Esophagus squamous epithelium (tissue), 5 donors: Measurements from ENCODE around the gene MBP. TPM values are rescaled to one million over a fixed set of nuclear protein-coding genes. Genes with fewer than 3 reads are reported as not detected.

ENCODE experiments used
- DNase-seq: peaks from one replicate; lab custom pipeline; 2025; lab: John Stamatoyannopoulos, UW
- H3K27ac ChIP-seq, 4 donors: fragments of 200-600 bp; sonication (generic); one replicate each; pipeline ENCODE4 v1.5.1; 2016 to 2019; ENCODE audit warnings: mild to moderate bottlenecking in 1 of 4
- H3K27me3 ChIP-seq, 4 donors: fragments of 200-600 bp; sonication (generic); 1 replicate in 3 of 4; 2 replicates in 1 of 4; pipeline versions ENCODE4 v1.5.1 to v1.6.0; 2017 to 2021; ENCODE audit warnings: antibody characterized with exemption in 1 of 4
- H3K36me3 ChIP-seq, 3 donors: fragments of 200-600 bp; sonication (generic); one replicate each; pipeline ENCODE4 v1.5.1; 2016 to 2019
- H3K4me1 ChIP-seq, 3 donors: fragments of 200-600 bp; sonication (generic); one replicate each; pipeline ENCODE4 v1.5.1; 2017 to 2019
- H3K4me3 ChIP-seq, 4 donors: fragments of 200-600 bp; sonication (generic); 1 replicate in 3 of 4; 2 replicates in 1 of 4; pipeline ENCODE4 v1.5.1; 2016 to 2019; ENCODE audit warnings: mild to moderate bottlenecking in 2 of 4, moderate library complexity in 1 of 4
- H3K9me3 ChIP-seq, 3 donors: fragments of 200-600 bp; sonication (generic); one replicate each; pipeline ENCODE4 v1.5.1; 2016 to 2019
- POLR2A ChIP-seq, 4 donors: fragments of 450-650 bp; IDR thresholded peaks; one replicate each; pipeline ENCODE4 v1.6.1; 2017; ENCODE audit warnings: antibody characterized with exemption in 4 of 4, mild to moderate bottlenecking in 4 of 4, moderate library complexity in 3 of 4
- WGBS, 2 donors: methylation state at CpG; one replicate each; pipeline ENCODE4 v1.1.5; 2018; 5-methylcytosine and 5-hydroxymethylcytosine counted together
- intact Hi-C: fragments of 100-400 bp; cut with DNase I; formaldehyde crosslinking; loops from one replicate; pipeline ENCODE4 v1.15.0; 2022
- total RNA-seq, 4 donors: library from RNA; depleted of rRNA; stranded (reverse); fragments of >200 nt; gene quantifications; one replicate each; pipeline ENCODE4 v1.1.0, GENCODE V29; 2016
- TF ChIP-seq, protein P1 (sequence below), 6 experiments: fragments of 450-650 bp in 4 of 6; fragments of 200-600 bp in 2 of 6; sonication (generic) in 2 of 6; IDR thresholded peaks; one replicate each; pipeline ENCODE4 v1.5.1; 2016 to 2019; ENCODE audit warnings: antibody characterized with exemption in 6 of 6, mild to moderate bottlenecking in 4 of 6, moderate library complexity in 4 of 6
- donor health status: DM: yes; HTN: yes; CAD: no.

The MBP gene
- total RNA-seq, 4 donors from 2014 or later = 21.9 to 38.9 (median 25.2) TPM

GRCh38 chr18:77030201-77030600 is 102.4 kb downstream of the MBP start:
- TF ChIP-seq POLR2A (IDR thresholded peaks at IDR 0.05) = no peak
- TF ChIP-seq, protein P1, sequence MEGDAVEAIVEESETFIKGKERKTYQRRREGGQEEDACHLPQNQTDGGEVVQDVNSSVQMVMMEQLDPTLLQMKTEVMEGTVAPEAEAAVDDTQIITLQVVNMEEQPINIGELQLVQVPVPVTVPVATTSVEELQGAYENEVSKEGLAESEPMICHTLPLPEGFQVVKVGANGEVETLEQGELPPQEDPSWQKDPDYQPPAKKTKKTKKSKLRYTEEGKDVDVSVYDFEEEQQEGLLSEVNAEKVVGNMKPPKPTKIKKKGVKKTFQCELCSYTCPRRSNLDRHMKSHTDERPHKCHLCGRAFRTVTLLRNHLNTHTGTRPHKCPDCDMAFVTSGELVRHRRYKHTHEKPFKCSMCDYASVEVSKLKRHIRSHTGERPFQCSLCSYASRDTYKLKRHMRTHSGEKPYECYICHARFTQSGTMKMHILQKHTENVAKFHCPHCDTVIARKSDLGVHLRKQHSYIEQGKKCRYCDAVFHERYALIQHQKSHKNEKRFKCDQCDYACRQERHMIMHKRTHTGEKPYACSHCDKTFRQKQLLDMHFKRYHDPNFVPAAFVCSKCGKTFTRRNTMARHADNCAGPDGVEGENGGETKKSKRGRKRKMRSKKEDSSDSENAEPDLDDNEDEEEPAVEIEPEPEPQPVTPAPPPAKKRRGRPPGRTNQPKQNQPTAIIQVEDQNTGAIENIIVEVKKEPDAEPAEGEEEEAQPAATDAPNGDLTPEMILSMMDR (IDR thresholded peaks at IDR 0.05) = no peak
- intact Hi-C loops = no loop called here
- H3K27ac ChIP-seq = no peak overlapping the region
- peaks cover 0 to 29% (median 0%) of the 10 kb centered on the region in 3 donors for H3K36me3 ChIP-seq
- H3K27me3 ChIP-seq = no peaks in the 10 kb centered on the region
- H3K4me3 ChIP-seq = no peak overlapping the region
- DNase-seq = no peak
- no peaks in the 10 kb centered on the region for H3K4me1 ChIP-seq
- WGBS, 2 donors = 93 to 96% methylated on average over 7 of the region's 7 CpGs
- H3K9me3 ChIP-seq = no peaks in the 10 kb centered on the region

- no peak for DNase-seq
- WGBS, 2 donors = 93 to 94% methylated on average over 15 to 21 of the region's 28 CpGs
- TF ChIP-seq, protein P1 (IDR thresholded peaks at IDR 0.05) = no peak
- TF ChIP-seq POLR2A (IDR thresholded peaks at IDR 0.05) = no peak
Observed at GRCh38 chr18:77025831-77026363, 106.7 kb downstream of the MBP start.

GRCh38 chr18:77025123-77025522 is 107.5 kb downstream of the MBP start:
- Histone ChIP-seq H3K27ac (no peak overlapping the region), H3K4me1 (no peaks in the 10 kb centered on the region), H3K27me3 (no peaks in the 10 kb centered on the region), H3K36me3 (peaks cover 0 to 28% (median 0%) of the 10 kb centered on the region in 3 donors), H3K9me3 (no peaks in the 10 kb centered on the region), H3K4me3 (no peak overlapping the region)
- no peak for DNase-seq
- intact Hi-C loops = no loop called here
- TF ChIP-seq, protein P1 (IDR thresholded peaks at IDR 0.05) = no peak
- no peak for TF ChIP-seq POLR2A (IDR thresholded peaks at IDR 0.05)
- WGBS, 2 donors = 78 to 89% methylated on average over 7 to 15 of the region's 15 CpGs

More at GRCh38 chr18:77025831-77026363, 106.7 kb downstream of the MBP start:
- Histone ChIP-seq H3K9me3 (no peaks in the 10 kb centered on the region), H3K27me3 (no peaks in the 10 kb centered on the region), H3K4me1 (no peaks in the 10 kb centered on the region), H3K4me3 (no peak overlapping the region), H3K27ac (no peak overlapping the region), H3K36me3 (peaks cover 0 to 28% (median 0%) of the 10 kb centered on the region in 3 donors)
- intact Hi-C loops = no loop called here

DNA sequence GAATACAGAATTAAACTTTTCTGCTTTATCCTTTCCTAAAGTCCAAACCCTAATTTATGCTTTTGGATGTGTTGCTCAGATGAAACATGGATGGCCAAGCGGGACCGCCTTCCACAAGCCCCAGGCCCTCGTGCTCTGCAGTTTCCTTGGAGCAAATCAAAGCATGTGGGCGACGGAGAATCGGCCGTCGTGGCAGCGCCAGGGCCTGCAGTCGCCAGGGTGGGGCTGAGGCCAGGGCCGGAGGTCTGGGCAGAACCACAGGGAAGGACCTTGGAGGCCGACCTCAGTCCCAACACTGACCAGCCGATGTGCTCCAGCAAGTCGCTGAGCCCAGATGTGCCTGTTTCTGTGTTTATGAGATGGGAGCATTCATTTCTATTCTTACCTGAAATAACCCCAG is 108.1 kb downstream of the MBP start:
- Histone ChIP-seq H3K4me3 (no peak overlapping the region), H3K36me3 (peaks cover 0 to 28% (median 0%) of the 10 kb centered on the region in 3 donors), H3K27me3 (no peaks in the 10 kb centered on the region), H3K9me3 (no peaks in the 10 kb centered on the region), H3K4me1 (no peaks in the 10 kb centered on the region), H3K27ac (no peak overlapping the region)
- no peak for DNase-seq
- intact Hi-C loops = no loop called here
- 95% methylated on average over 3 to 11 of the region's 14 CpGs for WGBS, 2 donors
- no peak for TF ChIP-seq POLR2A (IDR thresholded peaks at IDR 0.05)
- TF ChIP-seq, protein P1 (IDR thresholded peaks at IDR 0.05) = no peak

DNA sequence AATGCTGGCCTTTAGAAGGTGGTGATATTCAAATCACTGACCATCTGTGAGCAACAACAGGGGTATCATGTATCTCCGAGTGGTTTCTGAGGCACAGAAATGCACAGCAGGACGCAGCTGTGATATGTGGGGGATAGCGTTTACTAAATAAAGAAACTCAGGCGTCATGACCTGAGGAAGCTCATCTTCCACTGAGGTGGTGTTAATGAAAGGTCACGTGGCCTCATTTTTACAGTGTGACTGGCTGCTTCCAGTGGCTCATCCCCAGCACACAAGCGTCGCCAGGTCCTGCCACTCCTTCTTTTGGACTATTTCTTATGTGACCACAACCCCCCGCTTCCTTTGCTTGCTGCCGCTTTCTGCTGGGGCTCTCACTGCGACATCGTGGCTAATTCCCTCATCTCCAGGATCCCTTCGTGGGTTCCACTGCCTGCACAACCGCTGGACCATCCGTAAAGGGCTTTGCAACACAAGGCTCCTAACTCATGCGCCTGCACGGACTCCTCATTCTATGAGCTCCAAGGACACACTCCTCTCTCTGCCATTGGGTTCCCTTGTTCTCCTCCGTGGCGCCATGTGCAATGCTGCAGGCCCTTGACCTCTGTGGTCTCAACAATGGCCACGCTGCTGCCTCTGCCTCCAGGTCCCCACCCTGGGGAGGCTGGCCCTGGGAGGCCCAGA is 109.3 kb downstream of the MBP start:
- Histone ChIP-seq H3K4me3 (no peak overlapping the region), H3K9me3 (no peaks in the 10 kb centered on the region), H3K27me3 (no peaks in the 10 kb centered on the region), H3K27ac (no peak overlapping the region), H3K4me1 (no peaks in the 10 kb centered on the region), H3K36me3 (peaks cover 0 to 28% (median 0%) of the 10 kb centered on the region in 3 donors)
- TF ChIP-seq POLR2A (IDR thresholded peaks at IDR 0.05) = no peak
- TF ChIP-seq, protein P1 (IDR thresholded peaks at IDR 0.05) = no peak
- intact Hi-C loops = no loop called here
- WGBS, 2 donors = 69 to 79% methylated on average over 17 to 19 of the region's 19 CpGs
- no peak for DNase-seq
